GM23338 (cell line): ENCODE measurements around the gene PRR33. TPM values are rescaled to one million over a fixed set of nuclear protein-coding genes. Genes with fewer than 3 reads are reported as not detected.

Source experiments
- ATAC-seq: fragments of 200-7000 bp; cut with Tn5 transposase; 3 replicates; pipeline ENCODE4 v1.9.1; 2020
- DNase-seq: peaks from one replicate; pipeline ENCODE4 v3.0.0-alpha.2; 2015; ENCODE audit warnings: low spot score
- H2AFZ ChIP-seq: fragments of 200-600 bp; sonication (generic); 2 replicates; pipeline ENCODE4 v1.8.0; 2016; ENCODE audit warnings: antibody characterized with exemption, mild to moderate bottlenecking, moderate library complexity
- H3F3A ChIP-seq: fragments of 200-600 bp; sonication (generic); replicated peaks from 2 replicates; pipeline ENCODE4 v1.8.0; 2017; ENCODE audit warnings: antibody characterized with exemption, mixed run types, low read depth
- H3K27ac ChIP-seq: fragments of 200-600 bp; sonication (generic); 2 replicates; pipeline ENCODE4 v1.6.1; 2016; ENCODE audit warnings: low read depth
- H3K27me3 ChIP-seq: fragments of 200-600 bp; sonication (generic); 2 replicates; pipeline ENCODE4 v1.8.0; 2016; ENCODE audit warnings: mild to moderate bottlenecking, mixed run types, moderate library complexity; ENCODE audit not compliant: insufficient read depth
- H3K36me3 ChIP-seq: fragments of 200-600 bp; sonication (generic); 2 replicates; pipeline ENCODE4 v1.8.0; 2016; ENCODE audit warnings: mild to moderate bottlenecking; ENCODE audit not compliant: insufficient read depth
- H3K4me1 ChIP-seq: fragments of 200-600 bp; sonication (generic); 2 replicates; pipeline ENCODE4 v1.8.0; 2016; ENCODE audit warnings: mild to moderate bottlenecking, moderate library complexity; ENCODE audit not compliant: insufficient read depth
- H3K4me2 ChIP-seq: fragments of 200-600 bp; sonication (generic); 2 replicates; pipeline ENCODE4 v1.7.1; 2017; ENCODE audit warnings: mixed run types
- H3K4me3 ChIP-seq: fragments of 200-600 bp; sonication (generic); 2 replicates; pipeline ENCODE4 v1.6.1; 2016; ENCODE audit warnings: mixed run types
- H3K79me2 ChIP-seq: fragments of 200-600 bp; sonication (generic); replicated peaks from 2 replicates; pipeline ENCODE4 v1.8.0; 2017; ENCODE audit warnings: mild to moderate bottlenecking; ENCODE audit not compliant: insufficient read depth
- H3K9me2 ChIP-seq: fragments of 200-600 bp; sonication (generic); 2 replicates; pipeline ENCODE4 v1.8.0; 2017; ENCODE audit not compliant: insufficient read depth
- H4K20me1 ChIP-seq: fragments of 200-600 bp; sonication (generic); replicated peaks from 2 replicates; pipeline ENCODE4 v1.8.0; 2017; ENCODE audit warnings: mild to moderate bottlenecking; ENCODE audit not compliant: insufficient read depth
- H3K27ac Mint-ChIP-seq: 2 replicates; pipeline ENCODE4 v1.8.0; 2020; ENCODE audit warnings: inconsistent platforms, mild to moderate bottlenecking, moderate library complexity, mixed read lengths
- H3K27me3 Mint-ChIP-seq: 3 replicates; pipeline ENCODE4 v1.8.0; 2022; ENCODE audit warnings: low read depth, mild to moderate bottlenecking, moderate library complexity, mixed read lengths, inconsistent platforms; ENCODE audit not compliant: insufficient read depth, poor library complexity
- H3K36me3 Mint-ChIP-seq: 3 replicates; pipeline ENCODE4 v1.8.0; 2021; ENCODE audit warnings: low read depth, mild to moderate bottlenecking, inconsistent platforms, moderate library complexity, mixed read lengths
- H3K4me1 Mint-ChIP-seq: 3 replicates; pipeline ENCODE4 v1.8.0; 2020; ENCODE audit warnings: mild to moderate bottlenecking, inconsistent platforms, mixed read lengths
- H3K4me3 Mint-ChIP-seq: 3 replicates; pipeline ENCODE4 v1.8.0; 2021; ENCODE audit warnings: moderate library complexity, mild to moderate bottlenecking, inconsistent platforms, mixed read lengths
- H3K9me3 Mint-ChIP-seq: 3 replicates; pipeline ENCODE4 v1.8.0; 2020; ENCODE audit warnings: moderate library complexity, mild to moderate bottlenecking, inconsistent platforms, mixed read lengths
- CREB1 ChIP-seq: fragments of 250-450 bp; sonication (Bioruptor Pico); IDR thresholded peaks from 2 replicates; pipeline ENCODE4 v1.5.0; 2020; ENCODE audit warnings: low read depth, mild to moderate bottlenecking, moderate library complexity
- EZH2 ChIP-seq: fragments of 200-600 bp; sonication (generic); IDR thresholded peaks from one replicate; pipeline ENCODE4 v1.8.0; 2017; ENCODE audit warnings: antibody characterized with exemption, mild to moderate bottlenecking, low read depth; ENCODE audit not compliant: unreplicated experiment
- EZH2phosphoT487 ChIP-seq: fragments of 200-600 bp; sonication (generic); IDR thresholded peaks from one replicate; pipeline ENCODE4 v1.8.1; 2018; ENCODE audit warnings: antibody characterized with exemption; ENCODE audit not compliant: unreplicated experiment
- JUNB ChIP-seq: IDR thresholded peaks from one replicate; pipeline ENCODE4 v1.6.1; 2016; ENCODE audit warnings: antibody characterized with exemption; ENCODE audit not compliant: unreplicated experiment
- NANOG ChIP-seq: IDR thresholded peaks from 2 replicates; pipeline ENCODE4 v1.6.1; 2016; ENCODE audit warnings: antibody characterized with exemption, borderline replicate concordance
- POLR2AphosphoS5 ChIP-seq: IDR thresholded peaks from 2 replicates; pipeline ENCODE4 v1.6.1; 2016; ENCODE audit warnings: antibody characterized with exemption, low read depth
- REST ChIP-seq: IDR thresholded peaks from one replicate; pipeline ENCODE4 v1.6.1; 2018; ENCODE audit warnings: antibody characterized with exemption; ENCODE audit not compliant: unreplicated experiment
- STAT1 ChIP-seq: IDR thresholded peaks from one replicate; pipeline ENCODE4 v1.6.1; 2016; ENCODE audit warnings: antibody characterized with exemption; ENCODE audit not compliant: unreplicated experiment
- ZNF114 ChIP-seq: fragments of 250-450 bp; sonication (Bioruptor Pico); IDR thresholded peaks from 2 replicates; pipeline ENCODE4 v1.5.0; 2020; ENCODE audit warnings: mild to moderate bottlenecking, moderate library complexity
- ZNF331 ChIP-seq: fragments of 250-450 bp; sonication (Bioruptor Pico); IDR thresholded peaks from 2 replicates; pipeline ENCODE4 v1.5.0; 2020; ENCODE audit warnings: low read depth, mild to moderate bottlenecking, moderate library complexity
- ZNF462 ChIP-seq: fragments of 250-450 bp; sonication (Bioruptor Pico); IDR thresholded peaks from 2 replicates; pipeline ENCODE4 v1.5.0; 2020; ENCODE audit warnings: mild to moderate bottlenecking, moderate library complexity
- polyA plus RNA-seq: library from polyadenylated mRNA; unstranded; fragments of >200 nt; fragmentation: Nextera tagmentation; extraction: Ambion mirVana; gene quantifications from 2 replicates; pipeline ENCODE4 v1.2.1, GENCODE V29; 2016
- total RNA-seq: library from RNA; depleted of rRNA; stranded (reverse); fragments of >200 nt; shearing (Covaris generic); gene quantifications from 2 replicates; pipeline ENCODE4 v1.2.3, GENCODE V29; 2014
- TF ChIP-seq, protein P1 (sequence below), 2 experiments: fragments of 200-600 bp in 1 of 2; sonication (generic) in 1 of 2; conservative IDR thresholded peaks; 2 replicates each; pipeline versions ENCODE4 v1.5.1 to v1.6.1; 2016 to 2017; ENCODE audit warnings: antibody characterized with exemption in 2 of 2, low read depth in 2 of 2, mild to moderate bottlenecking in 2 of 2, moderate library complexity in 1 of 2
- TF ChIP-seq, protein P2 (sequence below): IDR thresholded peaks from 2 replicates; pipeline ENCODE4 v1.6.1; 2016; ENCODE audit warnings: antibody characterized with exemption

The PRR33 gene
- total and polyA plus RNA-seq, 2 experiments from 2014 or later, result not detected

DNA sequence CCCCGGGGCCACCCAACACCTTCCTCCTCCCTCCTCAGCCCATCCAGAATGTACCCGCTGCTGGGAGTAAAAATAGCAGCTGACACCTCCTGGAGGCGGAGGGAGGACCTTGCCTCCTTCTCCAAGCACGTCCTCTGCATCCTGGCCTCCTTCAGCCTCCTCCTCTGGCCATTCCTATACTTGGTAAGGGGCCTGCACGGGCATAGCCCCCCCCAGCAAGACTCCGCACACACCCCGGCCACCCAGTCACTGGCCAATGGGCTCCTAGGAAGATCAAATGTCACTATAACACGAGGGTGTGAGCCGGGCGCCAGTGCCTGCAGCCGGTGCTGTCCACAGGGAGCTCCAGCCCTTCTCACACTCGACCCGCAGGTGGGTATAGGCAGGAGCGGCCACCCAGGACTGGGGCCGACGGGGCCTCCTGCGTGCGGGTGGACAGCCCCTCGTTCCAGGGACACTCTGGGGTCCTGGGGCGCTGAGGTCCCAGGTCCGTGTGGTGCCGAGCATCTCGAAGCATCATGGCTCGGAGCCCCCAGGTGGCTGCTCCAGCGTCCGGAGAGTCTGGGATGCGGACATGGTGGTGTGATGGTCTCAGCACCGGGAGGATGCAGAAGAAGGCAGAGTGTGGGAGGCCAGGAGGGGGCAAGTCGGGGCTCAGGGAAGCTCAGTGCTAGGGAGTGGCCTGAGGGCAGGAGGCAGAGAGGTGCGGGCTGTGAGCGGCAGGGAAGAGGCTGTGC, 27.9 kb upstream of the PRR33 start, which contains the start of gene TNNT3:
TNNT3 (plus strand) TSS at position 313 of the 737 bp plus-strand sequence. CDS start 3,172 bp downstream, outside the sequence.
- Mint-ChIP-seq H3K4me1 (no peaks in the 10 kb centered on the region), H3K27me3 (no peaks in the 10 kb centered on the region), H3K9me3 (peaks cover 6% of the 10 kb centered on the region; the same call in 2 of the 3 replicates), H3K4me3 (no peak within 1 kb of the TSS), H3K27ac (no peak within 1 kb of the TSS), H3K36me3 (no peaks in the 10 kb centered on the region)
- Histone ChIP-seq H3K27me3 (no peaks in the 10 kb centered on the region), H3K27ac (no peak within 1 kb of the TSS), H2AFZ (no peak within 1 kb of the TSS), H3K79me2 (no peaks in the 10 kb centered on the region), H3F3A (no peaks in the 10 kb centered on the region), H3K9me2 (no peaks in the 10 kb centered on the region), H4K20me1 (no peaks in the 10 kb centered on the region), H3K36me3 (no peaks in the 10 kb centered on the region), H3K4me2 (no peak within 1 kb of the TSS), H3K4me1 (no peaks in the 10 kb centered on the region), H3K4me3 (no peak within 1 kb of the TSS)
- DNase-seq (no peak), ATAC-seq (no peak)
- TF ChIP-seq ZNF114 (CRISPR knock-in tag) (no peak), ZNF462 (CRISPR knock-in tag) (no peak), POLR2AphosphoS5 (no peak), STAT1 (no peak), NANOG (no peak), ZNF331 (CRISPR knock-in tag) (no peak), JUNB (no peak), REST (no peak), EZH2phosphoT487 (no peak), CREB1 (CRISPR knock-in tag) (no peak), EZH2 (no peak)
- TF ChIP-seq, protein P1, sequence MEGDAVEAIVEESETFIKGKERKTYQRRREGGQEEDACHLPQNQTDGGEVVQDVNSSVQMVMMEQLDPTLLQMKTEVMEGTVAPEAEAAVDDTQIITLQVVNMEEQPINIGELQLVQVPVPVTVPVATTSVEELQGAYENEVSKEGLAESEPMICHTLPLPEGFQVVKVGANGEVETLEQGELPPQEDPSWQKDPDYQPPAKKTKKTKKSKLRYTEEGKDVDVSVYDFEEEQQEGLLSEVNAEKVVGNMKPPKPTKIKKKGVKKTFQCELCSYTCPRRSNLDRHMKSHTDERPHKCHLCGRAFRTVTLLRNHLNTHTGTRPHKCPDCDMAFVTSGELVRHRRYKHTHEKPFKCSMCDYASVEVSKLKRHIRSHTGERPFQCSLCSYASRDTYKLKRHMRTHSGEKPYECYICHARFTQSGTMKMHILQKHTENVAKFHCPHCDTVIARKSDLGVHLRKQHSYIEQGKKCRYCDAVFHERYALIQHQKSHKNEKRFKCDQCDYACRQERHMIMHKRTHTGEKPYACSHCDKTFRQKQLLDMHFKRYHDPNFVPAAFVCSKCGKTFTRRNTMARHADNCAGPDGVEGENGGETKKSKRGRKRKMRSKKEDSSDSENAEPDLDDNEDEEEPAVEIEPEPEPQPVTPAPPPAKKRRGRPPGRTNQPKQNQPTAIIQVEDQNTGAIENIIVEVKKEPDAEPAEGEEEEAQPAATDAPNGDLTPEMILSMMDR (conservative IDR thresholded peaks at IDR 0.05; ENCODE audit: low read depth in 2 of 2), result no peak
- TF ChIP-seq, protein P2, sequence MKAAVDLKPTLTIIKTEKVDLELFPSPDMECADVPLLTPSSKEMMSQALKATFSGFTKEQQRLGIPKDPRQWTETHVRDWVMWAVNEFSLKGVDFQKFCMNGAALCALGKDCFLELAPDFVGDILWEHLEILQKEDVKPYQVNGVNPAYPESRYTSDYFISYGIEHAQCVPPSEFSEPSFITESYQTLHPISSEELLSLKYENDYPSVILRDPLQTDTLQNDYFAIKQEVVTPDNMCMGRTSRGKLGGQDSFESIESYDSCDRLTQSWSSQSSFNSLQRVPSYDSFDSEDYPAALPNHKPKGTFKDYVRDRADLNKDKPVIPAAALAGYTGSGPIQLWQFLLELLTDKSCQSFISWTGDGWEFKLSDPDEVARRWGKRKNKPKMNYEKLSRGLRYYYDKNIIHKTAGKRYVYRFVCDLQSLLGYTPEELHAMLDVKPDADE, result no peak
